Gastroesophageal sphincter (tissue), 3 donors: Measurements from ENCODE around the gene CBARP.

Experiments used
- CTCF ChIP-seq, 4 experiments: fragments of 200-600 bp in 2 of 4; fragments of 450-650 bp in 2 of 4; sonication (generic) in 1 of 4; IDR thresholded peaks; one replicate each; pipeline ENCODE4 v1.5.1; 2017 to 2019; ENCODE audit warnings: antibody characterized with exemption in 4 of 4, mild to moderate bottlenecking in 2 of 4, moderate library complexity in 2 of 4
- EP300 ChIP-seq: sonication (generic); formaldehyde crosslinking; IDR thresholded peaks from one replicate; pipeline ENCODE4 v1.6.1; 2017; ENCODE audit warnings: antibody characterized with exemption, mild to moderate bottlenecking
- POLR2A ChIP-seq, 2 donors: fragments of 450-650 bp; IDR thresholded peaks; one replicate each; pipeline ENCODE4 v1.6.1; 2017; ENCODE audit warnings: antibody characterized with exemption in 2 of 2, mild to moderate bottlenecking in 2 of 2, moderate library complexity in 1 of 2
- POLR2AphosphoS5 ChIP-seq: sonication (generic); formaldehyde crosslinking; IDR thresholded peaks from one replicate; pipeline ENCODE4 v1.6.1; 2017; ENCODE audit warnings: antibody characterized with exemption

- TF ChIP-seq POLR2AphosphoS5: no peak
- TF ChIP-seq CTCF (IDR thresholded peaks at IDR 0.05): no peak
- TF ChIP-seq EP300: no peak
- TF ChIP-seq POLR2A (IDR thresholded peaks at IDR 0.05): no peak
Measured at GRCh38 chr19:1262623-1263123, 24.9 kb upstream of the CBARP start.
